ENCODE results near the gene FRMPD4. TPM values are rescaled to one million over a fixed set of nuclear protein-coding genes. Genes with fewer than 3 reads are reported as not detected.

FRMPD4 gene
- total and polyA plus RNA-seq, 2 experiments from 2014 or later: 0.19 to 0.80 TPM

DNA sequence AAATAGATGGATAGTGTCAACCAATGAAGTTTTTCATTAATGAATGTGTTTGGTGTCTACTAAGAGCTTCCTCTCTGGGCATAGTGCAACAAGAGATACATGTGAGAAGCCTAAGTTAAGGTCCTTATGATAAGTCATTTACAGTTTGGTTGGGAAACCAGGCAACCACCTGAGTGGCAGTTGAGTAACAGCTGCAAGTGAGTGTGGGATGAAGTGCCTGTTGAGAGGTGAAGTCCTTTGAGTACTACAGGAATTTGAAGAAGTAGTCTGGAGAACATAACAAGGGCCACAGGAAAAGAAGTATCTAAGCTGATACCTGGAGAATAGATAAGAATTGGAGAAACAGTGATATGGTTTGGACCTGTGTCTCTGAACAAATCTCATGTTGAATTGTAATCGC is 48.5 kb upstream of the FRMPD4 start:
- H3K27me3 ChIP-seq (ENCODE audit: insufficient read depth): no peaks in the 10 kb centered on the region
- H3F3A ChIP-seq (replicated peaks; ENCODE audit: low read depth): no peaks in the 10 kb centered on the region
- H3K79me2 ChIP-seq (replicated peaks; ENCODE audit: insufficient read depth): no peaks in the 10 kb centered on the region
- Mint-ChIP-seq H3K27me3 (ENCODE audit: insufficient read depth, low read depth, poor library complexity) (no peaks in the 10 kb centered on the region), H3K36me3 (ENCODE audit: low read depth) (no peaks in the 10 kb centered on the region), H3K9me3 (peaks cover under 1% of the 10 kb centered on the region; the same call in 2 of the 3 replicates), H3K27ac (no peak overlapping the region), H3K4me3 (no peak overlapping the region), H3K4me1 (no peaks in the 10 kb centered on the region)
- H3K9me2 ChIP-seq (ENCODE audit: insufficient read depth): no peaks in the 10 kb centered on the region
- H4K20me1 ChIP-seq (replicated peaks; ENCODE audit: insufficient read depth): no peaks in the 10 kb centered on the region
- no peak overlapping the region for H3K27ac ChIP-seq (ENCODE audit: low read depth)
- no peak overlapping the region for H3K4me2 ChIP-seq
- H2AFZ ChIP-seq: no peak overlapping the region
- no peak overlapping the region for H3K4me3 ChIP-seq
- no peaks in the 10 kb centered on the region for H3K4me1 ChIP-seq (ENCODE audit: insufficient read depth)
- H3K36me3 ChIP-seq (ENCODE audit: insufficient read depth): no peaks in the 10 kb centered on the region
- ATAC-seq: no peak
- TF ChIP-seq, protein P1, sequence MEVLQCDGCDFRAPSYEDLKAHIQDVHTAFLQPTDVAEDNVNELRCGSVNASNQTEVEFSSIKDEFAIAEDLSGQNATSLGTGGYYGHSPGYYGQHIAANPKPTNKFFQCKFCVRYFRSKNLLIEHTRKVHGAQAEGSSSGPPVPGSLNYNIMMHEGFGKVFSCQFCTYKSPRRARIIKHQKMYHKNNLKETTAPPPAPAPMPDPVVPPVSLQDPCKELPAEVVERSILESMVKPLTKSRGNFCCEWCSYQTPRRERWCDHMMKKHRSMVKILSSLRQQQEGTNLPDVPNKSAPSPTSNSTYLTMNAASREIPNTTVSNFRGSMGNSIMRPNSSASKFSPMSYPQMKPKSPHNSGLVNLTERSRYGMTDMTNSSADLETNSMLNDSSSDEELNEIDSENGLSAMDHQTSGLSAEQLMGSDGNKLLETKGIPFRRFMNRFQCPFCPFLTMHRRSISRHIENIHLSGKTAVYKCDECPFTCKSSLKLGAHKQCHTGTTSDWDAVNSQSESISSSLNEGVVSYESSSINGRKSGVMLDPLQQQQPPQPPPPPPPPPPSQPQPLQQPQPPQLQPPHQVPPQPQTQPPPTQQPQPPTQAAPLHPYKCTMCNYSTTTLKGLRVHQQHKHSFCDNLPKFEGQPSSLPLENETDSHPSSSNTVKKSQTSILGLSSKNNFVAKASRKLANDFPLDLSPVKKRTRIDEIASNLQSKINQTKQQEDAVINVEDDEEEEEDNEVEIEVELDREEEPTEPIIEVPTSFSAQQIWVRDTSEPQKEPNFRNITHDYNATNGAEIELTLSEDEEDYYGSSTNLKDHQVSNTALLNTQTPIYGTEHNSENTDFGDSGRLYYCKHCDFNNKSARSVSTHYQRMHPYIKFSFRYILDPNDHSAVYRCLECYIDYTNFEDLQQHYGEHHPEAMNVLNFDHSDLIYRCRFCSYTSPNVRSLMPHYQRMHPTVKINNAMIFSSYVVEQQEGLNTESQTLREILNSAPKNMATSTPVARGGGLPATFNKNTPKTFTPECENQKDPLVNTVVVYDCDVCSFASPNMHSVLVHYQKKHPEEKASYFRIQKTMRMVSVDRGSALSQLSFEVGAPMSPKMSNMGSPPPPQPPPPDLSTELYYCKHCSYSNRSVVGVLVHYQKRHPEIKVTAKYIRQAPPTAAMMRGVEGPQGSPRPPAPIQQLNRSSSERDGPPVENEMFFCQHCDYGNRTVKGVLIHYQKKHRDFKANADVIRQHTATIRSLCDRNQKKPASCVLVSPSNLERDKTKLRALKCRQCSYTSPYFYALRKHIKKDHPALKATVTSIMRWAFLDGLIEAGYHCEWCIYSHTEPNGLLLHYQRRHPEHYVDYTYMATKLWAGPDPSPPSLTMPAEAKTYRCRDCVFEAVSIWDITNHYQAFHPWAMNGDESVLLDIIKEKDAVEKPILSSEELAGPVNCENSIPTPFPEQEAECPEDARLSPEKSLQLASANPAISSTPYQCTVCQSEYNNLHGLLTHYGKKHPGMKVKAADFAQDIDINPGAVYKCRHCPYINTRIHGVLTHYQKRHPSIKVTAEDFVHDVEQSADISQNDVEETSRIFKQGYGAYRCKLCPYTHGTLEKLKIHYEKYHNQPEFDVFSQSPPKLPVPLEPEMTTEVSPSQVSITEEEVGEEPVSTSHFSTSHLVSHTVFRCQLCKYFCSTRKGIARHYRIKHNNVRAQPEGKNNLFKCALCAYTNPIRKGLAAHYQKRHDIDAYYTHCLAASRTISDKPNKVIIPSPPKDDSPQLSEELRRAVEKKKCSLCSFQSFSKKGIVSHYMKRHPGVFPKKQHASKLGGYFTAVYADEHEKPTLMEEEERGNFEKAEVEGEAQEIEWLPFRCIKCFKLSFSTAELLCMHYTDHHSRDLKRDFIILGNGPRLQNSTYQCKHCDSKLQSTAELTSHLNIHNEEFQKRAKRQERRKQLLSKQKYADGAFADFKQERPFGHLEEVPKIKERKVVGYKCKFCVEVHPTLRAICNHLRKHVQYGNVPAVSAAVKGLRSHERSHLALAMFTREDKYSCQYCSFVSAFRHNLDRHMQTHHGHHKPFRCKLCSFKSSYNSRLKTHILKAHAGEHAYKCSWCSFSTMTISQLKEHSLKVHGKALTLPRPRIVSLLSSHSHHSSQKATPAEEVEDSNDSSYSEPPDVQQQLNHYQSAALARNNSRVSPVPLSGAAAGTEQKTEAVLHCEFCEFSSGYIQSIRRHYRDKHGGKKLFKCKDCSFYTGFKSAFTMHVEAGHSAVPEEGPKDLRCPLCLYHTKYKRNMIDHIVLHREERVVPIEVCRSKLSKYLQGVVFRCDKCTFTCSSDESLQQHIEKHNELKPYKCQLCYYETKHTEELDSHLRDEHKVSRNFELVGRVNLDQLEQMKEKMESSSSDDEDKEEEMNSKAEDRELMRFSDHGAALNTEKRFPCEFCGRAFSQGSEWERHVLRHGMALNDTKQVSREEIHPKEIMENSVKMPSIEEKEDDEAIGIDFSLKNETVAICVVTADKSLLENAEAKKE (CRISPR knock-in tag; IDR thresholded peaks at IDR 0.05): no peak
- no peak for TF ChIP-seq EZH2phosphoT487 (IDR thresholded peaks at IDR 0.05; ENCODE audit: unreplicated experiment)
- TF ChIP-seq ZNF114 (CRISPR knock-in tag; IDR thresholded peaks at IDR 0.05): no peak
- TF ChIP-seq JUNB (IDR thresholded peaks at IDR 0.05; ENCODE audit: unreplicated experiment): no peak
- TF ChIP-seq ZNF331 (CRISPR knock-in tag; IDR thresholded peaks at IDR 0.05; ENCODE audit: low read depth): no peak
- TF ChIP-seq NANOG (IDR thresholded peaks at IDR 0.05; ENCODE audit: borderline replicate concordance): no peak
- TF ChIP-seq, protein P2, sequence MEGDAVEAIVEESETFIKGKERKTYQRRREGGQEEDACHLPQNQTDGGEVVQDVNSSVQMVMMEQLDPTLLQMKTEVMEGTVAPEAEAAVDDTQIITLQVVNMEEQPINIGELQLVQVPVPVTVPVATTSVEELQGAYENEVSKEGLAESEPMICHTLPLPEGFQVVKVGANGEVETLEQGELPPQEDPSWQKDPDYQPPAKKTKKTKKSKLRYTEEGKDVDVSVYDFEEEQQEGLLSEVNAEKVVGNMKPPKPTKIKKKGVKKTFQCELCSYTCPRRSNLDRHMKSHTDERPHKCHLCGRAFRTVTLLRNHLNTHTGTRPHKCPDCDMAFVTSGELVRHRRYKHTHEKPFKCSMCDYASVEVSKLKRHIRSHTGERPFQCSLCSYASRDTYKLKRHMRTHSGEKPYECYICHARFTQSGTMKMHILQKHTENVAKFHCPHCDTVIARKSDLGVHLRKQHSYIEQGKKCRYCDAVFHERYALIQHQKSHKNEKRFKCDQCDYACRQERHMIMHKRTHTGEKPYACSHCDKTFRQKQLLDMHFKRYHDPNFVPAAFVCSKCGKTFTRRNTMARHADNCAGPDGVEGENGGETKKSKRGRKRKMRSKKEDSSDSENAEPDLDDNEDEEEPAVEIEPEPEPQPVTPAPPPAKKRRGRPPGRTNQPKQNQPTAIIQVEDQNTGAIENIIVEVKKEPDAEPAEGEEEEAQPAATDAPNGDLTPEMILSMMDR (conservative IDR thresholded peaks at IDR 0.05; ENCODE audit: low read depth in 2 of 2): no peak
- no peak for TF ChIP-seq EZH2 (IDR thresholded peaks at IDR 0.05; ENCODE audit: low read depth, unreplicated experiment)
- TF ChIP-seq STAT1 (IDR thresholded peaks at IDR 0.05; ENCODE audit: unreplicated experiment): no peak
- no peak for TF ChIP-seq POLR2AphosphoS5 (IDR thresholded peaks at IDR 0.05; ENCODE audit: low read depth)
- TF ChIP-seq, protein P3, sequence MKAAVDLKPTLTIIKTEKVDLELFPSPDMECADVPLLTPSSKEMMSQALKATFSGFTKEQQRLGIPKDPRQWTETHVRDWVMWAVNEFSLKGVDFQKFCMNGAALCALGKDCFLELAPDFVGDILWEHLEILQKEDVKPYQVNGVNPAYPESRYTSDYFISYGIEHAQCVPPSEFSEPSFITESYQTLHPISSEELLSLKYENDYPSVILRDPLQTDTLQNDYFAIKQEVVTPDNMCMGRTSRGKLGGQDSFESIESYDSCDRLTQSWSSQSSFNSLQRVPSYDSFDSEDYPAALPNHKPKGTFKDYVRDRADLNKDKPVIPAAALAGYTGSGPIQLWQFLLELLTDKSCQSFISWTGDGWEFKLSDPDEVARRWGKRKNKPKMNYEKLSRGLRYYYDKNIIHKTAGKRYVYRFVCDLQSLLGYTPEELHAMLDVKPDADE (IDR thresholded peaks at IDR 0.05): no peak
- TF ChIP-seq, protein P4, sequence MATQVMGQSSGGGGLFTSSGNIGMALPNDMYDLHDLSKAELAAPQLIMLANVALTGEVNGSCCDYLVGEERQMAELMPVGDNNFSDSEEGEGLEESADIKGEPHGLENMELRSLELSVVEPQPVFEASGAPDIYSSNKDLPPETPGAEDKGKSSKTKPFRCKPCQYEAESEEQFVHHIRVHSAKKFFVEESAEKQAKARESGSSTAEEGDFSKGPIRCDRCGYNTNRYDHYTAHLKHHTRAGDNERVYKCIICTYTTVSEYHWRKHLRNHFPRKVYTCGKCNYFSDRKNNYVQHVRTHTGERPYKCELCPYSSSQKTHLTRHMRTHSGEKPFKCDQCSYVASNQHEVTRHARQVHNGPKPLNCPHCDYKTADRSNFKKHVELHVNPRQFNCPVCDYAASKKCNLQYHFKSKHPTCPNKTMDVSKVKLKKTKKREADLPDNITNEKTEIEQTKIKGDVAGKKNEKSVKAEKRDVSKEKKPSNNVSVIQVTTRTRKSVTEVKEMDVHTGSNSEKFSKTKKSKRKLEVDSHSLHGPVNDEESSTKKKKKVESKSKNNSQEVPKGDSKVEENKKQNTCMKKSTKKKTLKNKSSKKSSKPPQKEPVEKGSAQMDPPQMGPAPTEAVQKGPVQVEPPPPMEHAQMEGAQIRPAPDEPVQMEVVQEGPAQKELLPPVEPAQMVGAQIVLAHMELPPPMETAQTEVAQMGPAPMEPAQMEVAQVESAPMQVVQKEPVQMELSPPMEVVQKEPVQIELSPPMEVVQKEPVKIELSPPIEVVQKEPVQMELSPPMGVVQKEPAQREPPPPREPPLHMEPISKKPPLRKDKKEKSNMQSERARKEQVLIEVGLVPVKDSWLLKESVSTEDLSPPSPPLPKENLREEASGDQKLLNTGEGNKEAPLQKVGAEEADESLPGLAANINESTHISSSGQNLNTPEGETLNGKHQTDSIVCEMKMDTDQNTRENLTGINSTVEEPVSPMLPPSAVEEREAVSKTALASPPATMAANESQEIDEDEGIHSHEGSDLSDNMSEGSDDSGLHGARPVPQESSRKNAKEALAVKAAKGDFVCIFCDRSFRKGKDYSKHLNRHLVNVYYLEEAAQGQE (IDR thresholded peaks at IDR 0.05; ENCODE audit: unreplicated experiment): no peak
- TF ChIP-seq CREB1 (CRISPR knock-in tag; IDR thresholded peaks at IDR 0.05; ENCODE audit: low read depth): no peak
- DNase-seq (ENCODE audit: low spot score): no peak

All from GM23338 (cell line).